GM19239 (cell line): ENCODE results near the gene ZNF57.
"Not testable (repeated sequence)": the region's sequence is repeated elsewhere in the genome, so short reads cannot be mapped to it uniquely, and the experiment has no call there.

Experiments
- DNase-seq: peaks from one replicate; pipeline ENCODE4 v3.0.0; 2011; ENCODE audit warnings: low spot score; ENCODE audit not compliant: insufficient read length
- FAIRE-seq: peaks from 2 replicates; lab custom pipeline; 2011; peaks lifted over from hg19 to GRCh38; lab: Jason Lieb, UNC

Gene ZNF57

GRCh38 chr19:2949939-2950285 lies 49.2 kb downstream of the ZNF57 start:
- DNase-seq (no peak), FAIRE-seq (no peak)

GRCh38 chr19:2950286-2951124 lies 49.8 kb downstream of the ZNF57 start:
- peak; percentile 99 for FAIRE-seq
- peak; percentile 93 for DNase-seq

GRCh38 chr19:2952953-2953481 lies 52.3 kb downstream of the ZNF57 start:
- DNase-seq (no peak), FAIRE-seq (no peak)

GRCh38 chr19:2957160-2957559 lies 56.4 kb downstream of the ZNF57 start:
- FAIRE-seq (no peak), DNase-seq (no peak)

GRCh38 chr19:2960120-2960519 lies 59.4 kb downstream of the ZNF57 start:
- no peak for DNase-seq
- FAIRE-seq = no peak

GRCh38 chr19:2962018-2962670 lies 61.4 kb downstream of the ZNF57 start:
- DNase-seq = no peak
- FAIRE-seq = peak; percentile 94

GRCh38 chr19:2963122-2963521 lies 62.4 kb downstream of the ZNF57 start:
- FAIRE-seq (no peak), DNase-seq (no peak)

- DNase-seq, FAIRE-seq: not testable (repeated sequence)
Observed at GRCh38 chr19:2963631-2964030, 62.9 kb downstream of the ZNF57 start.

- no peak for DNase-seq
- FAIRE-seq = no peak
Observed at GRCh38 chr19:2964874-2965273, 64.1 kb downstream of the ZNF57 start.

- no peak for DNase-seq
- FAIRE-seq = no peak
Observed at GRCh38 chr19:2967972-2968371, 67.2 kb downstream of the ZNF57 start.
